ENCODE data around the gene CPED1.
A peak's percentile ranks its signal among the peaks of the same experiment; 100 is the strongest.
"Not testable (repeated sequence)": the region's sequence is repeated elsewhere in the genome, so short reads cannot be mapped to it uniquely, and the experiment has no call there.

CPED1 gene

DNA sequence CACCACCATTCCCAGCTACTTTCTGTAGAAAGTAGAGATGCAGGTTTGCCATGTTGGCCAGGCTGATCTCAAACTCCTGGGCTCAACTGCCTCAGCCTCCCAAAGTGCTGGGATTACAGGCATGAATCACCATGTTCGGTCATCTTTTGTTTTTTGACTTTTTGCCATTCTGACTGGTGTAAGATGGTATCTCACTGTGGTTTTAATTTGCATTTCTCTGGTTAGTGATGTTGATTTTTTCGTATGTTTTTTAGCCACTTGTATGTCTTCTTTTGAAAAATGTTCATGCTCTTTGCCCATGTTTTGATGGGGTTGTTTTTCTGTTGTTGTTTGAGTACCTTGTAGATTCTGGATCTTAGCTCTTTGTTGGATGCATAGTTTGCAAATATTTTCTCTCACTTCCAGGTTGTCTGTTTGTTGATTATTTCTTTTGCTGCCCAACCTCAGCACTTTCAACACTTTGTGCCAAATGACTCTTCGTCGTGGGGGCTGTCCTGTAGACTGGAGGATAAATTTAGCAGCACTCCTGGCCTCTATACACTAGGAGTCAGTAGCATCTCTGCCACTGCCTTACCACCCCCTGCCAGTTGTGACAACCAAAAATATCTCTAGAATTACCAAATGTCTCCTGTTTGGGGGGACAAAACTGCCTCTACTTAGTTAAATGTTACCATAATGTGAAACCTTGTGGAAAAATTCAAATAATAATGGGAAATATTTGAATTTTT is 6.5 kb upstream of the CPED1 start:
- DNase-seq (ENCODE audit: low read depth) = no peak

DNA sequence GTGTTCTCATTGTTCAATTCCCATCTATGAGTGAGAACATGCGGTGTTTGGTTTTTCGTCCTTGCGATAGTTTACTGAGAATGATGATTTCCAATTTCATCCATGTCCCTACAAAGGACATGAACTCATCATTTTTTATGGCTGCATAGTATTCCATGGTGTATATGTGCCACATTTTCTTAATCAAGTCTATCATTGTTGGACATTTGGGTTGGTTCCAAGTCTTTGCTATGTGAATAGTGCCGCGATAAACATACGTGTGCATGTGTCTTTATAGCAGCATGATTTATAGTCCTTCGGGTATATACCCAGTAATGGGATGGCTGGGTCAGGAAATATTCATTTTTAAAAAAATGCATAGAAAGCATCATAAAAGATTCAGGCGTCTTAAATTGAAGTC is 4.9 kb upstream of the CPED1 start:
- DNase-seq (ENCODE audit: low read depth) = not testable (repeated sequence)

DNA sequence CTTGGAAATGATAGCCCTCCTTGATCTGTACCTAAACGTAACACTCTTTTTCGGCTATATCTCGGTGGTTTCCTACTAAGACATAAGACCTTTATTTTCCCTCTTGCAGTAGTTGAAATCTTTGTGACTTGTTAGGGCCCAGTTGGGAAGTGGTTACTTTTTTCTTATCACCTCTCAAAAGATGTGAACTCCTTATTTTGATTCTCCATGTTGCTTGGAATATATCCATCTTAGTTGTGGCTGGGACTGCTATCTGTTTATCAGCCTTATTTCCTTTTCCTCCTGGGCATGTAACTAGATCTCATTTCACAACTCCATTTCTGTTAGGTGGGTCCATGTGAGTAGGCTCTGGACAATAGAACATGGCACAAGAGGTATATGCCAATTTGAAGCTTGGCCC is 4.1 kb upstream of the CPED1 start:
- DNase-seq (ENCODE audit: low read depth) = no peak

DNA sequence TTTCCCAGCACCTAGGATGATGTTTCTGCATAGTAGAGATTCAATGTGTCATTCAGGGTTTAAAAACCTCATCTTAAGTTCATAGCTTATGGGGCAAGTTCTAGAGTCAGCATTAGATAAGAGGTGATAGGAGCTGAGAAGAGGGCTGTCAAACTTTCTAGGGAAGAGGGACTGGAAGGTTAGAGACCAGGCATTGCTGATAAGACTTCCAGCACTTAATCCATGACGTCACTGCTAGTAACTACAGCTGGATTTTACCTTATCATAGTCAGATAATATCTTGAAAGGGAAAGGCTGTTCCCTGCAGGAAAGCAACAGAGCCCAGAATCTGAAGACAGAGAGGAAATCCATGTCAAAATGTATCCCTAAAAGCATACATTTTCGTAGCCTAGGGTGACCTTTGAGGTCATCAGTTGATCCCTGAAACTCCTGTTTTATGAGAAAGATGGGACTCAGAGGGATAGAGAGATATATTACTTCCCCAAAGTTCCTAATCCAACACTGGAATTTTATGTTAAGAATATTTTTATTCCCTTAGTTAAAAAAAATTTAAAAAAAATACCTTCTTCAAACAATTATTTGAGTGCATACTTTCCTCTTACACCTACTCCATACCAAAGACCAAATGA is 3.3 kb upstream of the CPED1 start:
- DNase-seq (ENCODE audit: low read depth) = no peak

DNA sequence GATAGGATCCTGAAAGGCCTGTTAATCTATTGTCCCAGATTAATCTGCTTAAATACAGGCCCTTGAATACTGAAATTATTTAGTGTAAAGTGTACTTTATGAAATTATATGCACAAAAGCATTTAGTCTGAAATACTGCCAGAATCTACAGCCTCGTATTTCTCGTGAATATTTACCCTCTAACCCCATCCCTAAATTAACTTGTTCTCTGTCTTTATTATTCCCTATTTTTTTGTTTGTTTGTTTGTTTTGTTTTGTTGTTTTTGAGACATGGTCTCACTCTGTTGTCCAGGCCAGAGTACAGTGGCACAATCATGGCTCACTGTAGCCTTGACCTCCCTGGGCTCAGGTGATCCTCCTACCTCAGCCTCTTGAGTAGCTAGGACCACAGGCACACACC is 2.7 kb upstream of the CPED1 start:
- DNase-seq (ENCODE audit: low read depth) = no peak

DNA sequence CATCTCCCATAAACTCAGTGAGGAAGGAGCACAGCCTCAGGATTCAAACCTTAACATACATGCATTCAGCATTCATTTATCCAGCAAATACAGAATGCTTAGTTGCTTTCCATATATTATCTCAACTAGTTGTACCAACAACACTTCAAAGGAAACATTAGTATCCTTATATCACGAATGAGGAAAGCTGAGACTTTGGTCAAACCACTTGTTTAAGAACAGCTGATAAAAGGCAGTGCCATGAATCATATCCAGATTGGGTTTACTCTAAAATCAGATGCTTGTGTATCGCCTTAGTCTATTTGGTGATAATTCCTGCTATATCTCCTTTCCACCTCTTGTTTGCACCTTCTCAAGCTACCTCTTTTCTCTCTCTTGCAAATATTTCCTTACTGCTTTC is 1.9 kb upstream of the CPED1 start:
- no peak for DNase-seq (ENCODE audit: low read depth)

DNA sequence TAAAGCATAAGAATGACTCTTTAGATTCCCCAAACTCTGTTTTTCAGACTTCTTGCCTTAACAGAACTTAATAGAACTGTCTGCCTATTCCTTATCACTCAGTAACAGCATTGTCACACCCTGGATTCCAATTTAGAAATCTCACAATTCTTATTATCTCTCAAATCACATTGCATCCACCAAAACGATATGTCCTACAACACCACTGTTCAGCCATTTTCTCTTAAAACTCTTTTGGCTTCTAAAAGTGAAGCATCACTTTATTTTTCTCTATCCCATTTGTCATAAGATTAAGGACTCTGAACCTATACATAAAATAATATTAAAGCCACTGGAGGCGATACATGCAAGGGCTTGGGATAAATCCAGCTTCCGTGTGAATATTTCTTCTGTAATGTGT is 1.2 kb upstream of the CPED1 start:
- DNase-seq (ENCODE audit: low read depth) = no peak

DNA sequence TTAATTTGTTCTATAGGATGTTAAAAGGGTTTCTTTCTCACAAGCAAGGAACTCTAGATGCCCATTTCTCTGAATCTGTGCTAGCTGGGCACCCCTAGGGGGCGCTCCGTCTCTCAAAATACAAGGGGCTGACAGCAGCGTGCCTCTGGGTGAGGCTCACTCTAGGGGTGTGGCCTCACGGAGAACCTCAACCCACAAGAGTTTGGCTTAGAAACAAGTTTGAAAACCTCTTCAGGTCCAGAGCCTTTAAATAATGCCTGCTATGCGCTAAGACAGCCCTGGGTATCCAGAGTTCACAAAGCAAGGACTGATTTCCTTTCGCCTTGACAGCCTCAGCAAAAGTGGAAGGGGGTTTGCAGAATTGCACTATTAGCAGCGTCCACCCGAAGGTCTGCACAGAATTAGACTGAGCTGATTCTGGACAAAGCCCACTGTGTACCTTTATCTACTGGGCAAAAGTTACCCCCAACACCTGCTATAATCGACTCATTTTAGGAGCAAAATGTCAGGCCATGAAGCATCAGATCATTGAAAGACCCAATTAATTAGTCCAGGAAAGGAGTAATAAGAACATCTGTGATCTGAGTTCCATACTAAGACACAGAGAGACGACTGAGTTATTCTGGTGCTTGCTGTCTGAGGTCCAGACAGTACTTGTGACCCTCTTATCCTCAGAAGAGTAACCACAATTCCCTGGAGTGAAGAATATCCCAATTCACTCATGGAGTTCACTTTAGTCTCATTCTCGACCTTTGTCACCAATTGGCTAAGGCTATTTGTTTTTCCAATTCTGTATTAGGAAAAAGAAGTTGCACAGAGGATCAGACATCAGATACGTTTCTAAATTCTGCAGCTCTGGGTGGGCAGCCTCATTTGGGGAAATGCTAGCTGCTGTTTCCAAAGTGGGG is 574 bp upstream of the CPED1 start:
- peak; percentile 60 for DNase-seq (ENCODE audit: low read depth)

DNA sequence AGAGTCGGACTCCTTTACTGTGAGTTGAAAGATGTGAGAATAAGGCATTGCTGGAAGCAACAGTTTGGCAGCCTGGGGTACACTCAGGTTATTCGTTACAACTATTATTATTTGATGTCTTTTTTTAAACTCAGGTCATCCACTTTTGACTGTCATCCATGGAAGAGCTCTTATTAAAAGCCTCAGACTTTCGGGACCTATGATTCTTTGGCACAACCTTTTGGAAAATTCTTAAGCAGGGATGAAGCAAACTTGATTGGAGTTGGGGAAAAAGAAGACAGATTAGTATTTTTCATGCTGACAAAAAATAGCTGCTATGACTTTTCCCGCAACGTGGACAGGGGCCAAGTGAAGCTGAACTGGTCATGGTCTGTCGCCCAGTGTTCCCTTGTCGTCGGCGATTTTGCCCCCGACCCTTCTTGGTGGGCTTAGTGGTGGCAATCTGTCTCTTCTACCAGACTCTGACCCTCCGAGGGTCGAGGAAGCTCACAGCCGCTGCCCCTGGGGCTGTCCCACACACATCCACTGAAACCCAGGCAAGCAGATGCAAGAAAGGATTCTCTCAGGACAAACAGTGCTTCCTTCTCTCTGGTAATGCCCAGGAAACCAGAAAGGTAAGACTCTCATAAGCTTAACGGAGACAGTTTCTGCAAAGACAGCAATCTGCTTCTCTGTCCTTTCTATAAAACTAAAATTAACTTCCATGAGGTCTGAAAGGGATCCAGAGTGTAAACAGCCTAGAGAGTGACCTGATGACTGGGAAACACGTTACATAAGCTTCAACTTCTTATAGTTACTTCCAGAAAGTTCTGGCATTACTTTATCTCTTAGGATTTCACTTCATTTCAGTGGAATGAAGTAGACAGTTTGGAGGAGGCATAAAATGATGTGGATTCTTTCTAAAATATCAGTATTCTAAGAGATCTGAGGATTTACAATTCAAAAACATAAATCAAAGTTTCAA is 1.0 kb downstream of the CPED1 start:
- DNase-seq (ENCODE audit: low read depth) = no peak

DNA sequence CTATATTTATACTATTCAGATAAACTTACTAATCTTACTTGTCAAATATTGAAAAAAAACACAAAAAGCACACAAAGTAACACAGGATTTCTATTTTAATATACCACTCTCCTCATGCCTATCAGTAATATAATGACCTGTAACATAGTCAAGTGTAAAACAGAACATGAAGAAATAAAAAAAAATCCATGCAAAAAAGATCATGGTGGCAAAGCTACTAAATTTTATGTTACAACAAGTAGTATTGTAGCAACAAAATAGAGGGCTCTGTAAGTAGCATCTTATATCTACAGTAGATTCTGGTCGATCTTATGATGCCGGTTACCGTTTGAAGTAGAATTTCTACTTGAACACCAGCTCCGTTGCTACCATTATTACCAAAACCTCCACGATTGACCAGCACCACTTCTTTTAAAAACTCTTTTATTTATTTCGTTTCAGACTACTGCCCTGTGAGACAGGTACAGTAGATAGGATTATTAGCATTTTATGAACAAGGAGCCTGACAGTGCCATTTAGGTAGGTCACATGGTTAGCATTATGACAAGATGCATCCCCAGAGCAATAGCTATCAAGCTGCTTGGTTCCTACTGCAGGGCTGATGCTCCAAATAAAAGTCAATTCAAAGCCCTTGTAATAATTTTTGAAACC is 2.1 kb downstream of the CPED1 start:
- DNase-seq (ENCODE audit: low read depth) = no peak

DNA sequence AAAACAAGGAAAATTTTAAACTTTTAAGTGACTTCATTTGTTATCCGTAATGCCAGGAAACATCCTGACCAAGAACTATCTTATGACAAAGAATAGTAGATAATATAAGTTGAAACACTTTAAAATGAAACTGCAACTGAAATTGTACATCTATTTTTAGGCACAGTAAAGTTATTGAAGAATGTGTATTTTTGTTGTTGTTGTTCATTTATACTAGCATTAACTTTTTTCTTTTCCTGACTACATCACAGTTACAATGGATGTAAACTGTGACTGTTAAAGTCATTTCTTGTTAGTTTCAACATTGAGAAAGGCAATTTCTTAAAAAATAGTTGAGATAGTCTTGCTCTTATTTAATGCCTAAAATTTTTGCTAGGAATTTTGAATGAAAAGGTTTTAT is 2.6 kb downstream of the CPED1 start:
- no peak for DNase-seq (ENCODE audit: low read depth)

DNA sequence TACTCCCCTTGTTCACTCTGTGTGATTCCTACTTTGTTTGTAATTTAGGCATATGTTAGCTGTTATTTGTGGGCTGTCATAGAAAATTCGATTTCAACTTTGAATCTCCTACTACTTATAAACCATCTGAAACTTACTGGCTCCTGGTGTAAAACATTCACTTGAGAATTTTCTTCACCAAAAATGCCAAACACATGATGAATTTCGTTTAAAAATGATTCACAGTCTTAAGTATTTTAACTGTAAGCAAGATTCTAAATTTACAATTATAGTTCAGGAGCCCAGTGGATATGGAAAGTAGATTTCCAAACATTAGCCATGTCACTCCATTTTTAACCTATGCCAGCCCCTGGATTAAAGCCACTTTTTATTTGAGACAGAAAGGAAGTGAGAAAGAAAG is 3.1 kb downstream of the CPED1 start:
- DNase-seq (ENCODE audit: low read depth) = no peak

DNA sequence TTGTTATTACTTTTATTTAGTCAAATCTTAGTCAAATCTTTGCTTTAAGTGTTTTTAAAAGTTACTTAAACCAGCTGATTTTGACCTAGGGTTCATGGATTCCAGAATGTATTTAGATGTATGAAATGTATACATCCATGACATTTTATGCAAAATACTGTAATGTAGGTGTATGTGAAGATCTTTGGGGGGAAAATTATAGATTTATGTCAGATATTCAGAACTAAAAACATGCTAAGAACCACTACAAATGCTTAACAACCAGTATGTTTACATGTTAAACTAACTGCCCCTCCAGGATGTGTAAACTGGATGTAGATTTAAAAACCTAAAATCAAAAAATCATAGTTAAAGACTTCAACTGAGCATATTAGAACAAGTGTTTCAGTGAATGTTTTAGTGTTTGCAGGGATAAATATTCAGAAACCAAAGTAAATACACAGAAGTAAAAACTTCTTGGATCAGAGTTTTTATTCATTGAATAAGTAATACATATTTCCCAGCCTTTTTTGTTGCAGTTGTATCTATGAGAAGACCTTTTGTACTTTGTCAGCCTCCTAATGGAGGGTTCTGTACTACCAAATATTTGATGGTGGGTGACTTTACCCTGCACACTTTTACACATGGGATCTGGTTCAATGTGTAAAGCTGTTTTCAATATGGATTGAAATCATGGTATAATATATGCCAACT is 3.9 kb downstream of the CPED1 start:
- DNase-seq (ENCODE audit: low read depth) = no peak

DNA sequence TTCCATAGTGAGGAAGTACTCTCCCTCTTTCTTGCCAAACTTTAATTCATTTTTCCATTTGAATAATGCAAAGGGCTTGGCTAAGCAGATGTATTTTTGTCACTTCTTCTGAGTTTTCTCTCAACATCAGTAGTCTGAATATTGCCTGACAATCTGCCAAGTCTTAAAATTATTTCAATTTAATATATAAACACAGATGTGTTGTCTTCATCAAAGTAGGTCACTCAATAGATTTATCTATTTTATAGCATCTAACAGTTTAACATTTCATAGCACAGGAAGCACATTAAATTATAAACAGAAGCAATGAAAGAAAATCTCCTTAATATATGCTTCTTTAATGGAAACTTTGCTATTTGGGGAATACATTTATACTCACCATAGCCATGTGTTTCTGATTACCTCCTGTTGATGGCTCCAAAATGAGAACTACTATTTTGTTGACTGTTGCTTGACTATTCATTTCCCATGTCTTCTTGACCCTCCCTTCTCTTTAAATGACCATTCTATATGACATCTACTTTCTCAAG is 4.5 kb downstream of the CPED1 start:
- DNase-seq (ENCODE audit: low read depth) = no peak

DNA sequence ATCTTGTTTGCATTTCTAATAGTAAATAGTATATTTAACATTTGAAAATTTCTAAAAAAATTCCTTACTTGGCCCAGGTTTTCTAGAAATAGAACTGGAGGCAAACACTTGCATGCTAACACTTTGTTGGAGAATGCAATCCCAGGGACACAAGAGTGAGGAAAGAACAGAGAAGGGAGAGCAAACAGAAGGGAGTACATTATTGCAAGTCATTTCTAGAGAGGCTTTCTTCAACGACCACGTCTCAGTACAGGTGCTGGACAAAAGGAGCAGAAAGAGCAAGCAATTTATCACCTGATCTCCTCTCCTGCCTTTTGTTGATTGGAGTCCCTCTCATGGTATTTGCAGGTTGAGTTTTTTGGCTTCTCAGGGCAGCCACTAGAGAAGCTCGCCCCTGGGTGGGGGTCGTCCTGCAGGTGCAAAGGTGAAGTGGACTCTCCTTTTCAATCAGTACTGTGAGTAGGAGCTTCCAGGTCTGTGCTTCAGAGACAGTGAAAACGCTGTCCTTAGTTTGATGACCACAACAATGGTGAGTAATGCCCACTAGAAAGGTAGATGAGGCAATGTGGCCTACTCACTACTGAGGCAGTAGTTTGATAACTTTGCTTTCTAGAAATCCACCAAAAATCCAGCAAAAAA is 5.2 kb downstream of the CPED1 start:
- no peak for DNase-seq (ENCODE audit: low read depth)

DNA sequence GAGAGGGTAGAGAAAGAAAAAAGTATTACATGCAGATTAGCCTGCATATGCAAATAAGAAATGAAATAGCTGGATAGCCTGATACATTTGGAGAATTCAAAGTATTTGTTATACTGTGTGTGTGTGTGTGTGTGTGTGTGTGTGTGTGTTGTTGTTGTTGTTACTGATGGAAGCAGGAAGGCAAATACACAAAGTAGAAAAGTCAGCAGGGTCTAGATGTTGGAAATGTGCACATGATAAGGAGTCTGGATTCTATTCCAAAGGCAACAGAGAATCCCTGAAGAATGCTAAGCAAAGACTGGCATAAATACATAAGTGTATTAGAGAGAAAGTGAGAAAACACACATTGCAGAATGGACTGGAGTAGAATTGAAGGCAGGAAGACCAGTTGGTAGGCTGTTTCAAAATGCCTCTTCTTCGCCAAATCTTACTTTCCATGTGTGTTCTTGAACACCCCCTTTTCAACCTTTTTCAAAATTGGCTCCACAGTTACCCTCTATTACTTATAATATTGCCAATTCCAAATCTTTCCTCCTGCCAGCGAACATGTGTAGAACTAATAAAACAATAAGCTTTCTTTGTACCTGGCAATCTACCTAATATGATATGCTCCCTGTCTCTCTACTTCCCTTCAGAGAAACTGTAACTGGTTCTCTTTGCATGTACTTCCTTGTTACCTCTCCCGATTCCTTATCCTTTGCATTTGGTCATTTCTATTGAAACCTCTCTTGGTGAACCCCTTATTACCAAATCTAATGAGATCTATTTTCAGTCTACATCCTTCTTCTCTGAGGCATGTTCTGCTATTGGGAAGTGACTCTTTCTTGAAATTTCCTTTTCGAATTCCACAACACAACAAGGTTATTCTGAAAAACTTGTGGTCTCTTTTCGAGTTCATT is 6.2 kb downstream of the CPED1 start:
- no peak for DNase-seq (ENCODE audit: low read depth)

DNA sequence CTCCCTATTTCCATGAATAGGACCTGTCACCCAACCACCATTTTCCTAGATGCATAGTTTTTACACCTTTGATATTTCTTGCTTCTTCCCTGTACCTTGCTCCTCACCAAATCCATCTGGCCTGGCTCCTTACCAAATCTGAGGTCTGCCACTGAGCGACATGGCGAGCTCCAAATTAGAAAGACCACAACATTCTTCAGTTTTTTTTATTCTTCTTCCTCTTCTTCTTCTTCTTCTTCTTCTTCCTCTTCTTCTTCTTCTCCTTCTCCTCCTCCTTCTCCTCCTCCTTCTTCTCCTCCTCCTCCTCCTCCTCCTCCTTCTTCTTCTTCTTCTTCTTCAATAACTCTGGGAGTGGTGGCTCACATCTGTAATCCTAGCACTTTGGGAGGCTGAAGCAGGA is 7.1 kb downstream of the CPED1 start:
- DNase-seq (ENCODE audit: low read depth) = no peak

DNA sequence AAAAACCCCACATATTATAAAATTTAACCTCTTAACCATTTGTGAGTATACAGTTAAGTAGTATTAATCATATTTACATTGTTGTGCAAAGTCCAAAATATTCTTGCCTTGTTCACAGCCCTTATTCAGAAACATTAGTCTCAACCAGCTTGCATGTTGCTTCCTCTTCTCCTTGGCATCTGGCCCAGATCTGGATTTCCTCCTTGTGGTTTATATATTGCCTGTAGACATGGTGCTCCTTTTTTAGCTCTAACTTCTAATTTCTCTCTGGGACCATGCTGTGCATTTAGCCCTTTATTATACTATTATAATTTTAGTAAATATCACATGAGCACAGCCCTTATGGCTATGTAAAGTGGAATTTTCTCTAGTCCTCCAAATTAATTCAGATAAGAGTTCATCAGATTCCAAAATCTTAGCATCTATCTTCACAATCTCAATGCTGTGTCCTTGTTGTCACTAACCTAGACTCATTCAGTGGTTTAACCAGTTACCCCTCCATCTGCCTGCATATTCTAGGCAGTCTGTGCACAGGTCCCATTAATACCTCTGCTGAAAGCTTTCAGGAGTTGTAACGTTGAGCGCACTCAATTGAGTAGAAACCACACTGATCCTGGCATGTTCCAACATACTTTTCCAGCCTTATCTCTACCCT is 7.9 kb downstream of the CPED1 start:
- no peak for DNase-seq (ENCODE audit: low read depth)
